ENCODE measurements around the gene TTLL13. TPM values are rescaled to one million over a fixed set of nuclear protein-coding genes. Genes with fewer than 3 reads are reported as not detected.
A peak's percentile ranks its signal among the peaks of the same experiment; 100 is the strongest.

Gene TTLL13
- total and polyA plus RNA-seq, 4 experiments from 2014 or later = 1.1 to 1.4 TPM; not detected in 2

GRCh38 chr15:90217671-90218394 lies 31.5 kb upstream of the TTLL13 start:
- Mint-ChIP-seq H3K36me3 (peaks cover 0 to 9% of the 10 kb centered on the region in 2 donors), H3K4me1 (peaks cover 9 to 23% (median 11%) of the 10 kb centered on the region in 4 donors), H3K9me3 (no peaks in the 10 kb centered on the region), H3K27ac (peak overlapping the region in 2 of 7 donors; percentile 30 to 73), H3K27me3 (no peaks in the 10 kb centered on the region), H3K4me3 (no peak overlapping the region)
- DNase-seq = no peak
- no peaks in the 10 kb centered on the region for H3K36me3 ChIP-seq (ENCODE audit: insufficient read depth, low read length)
- H3K27me3 ChIP-seq (ENCODE audit: insufficient read depth, low read length) = no peaks in the 10 kb centered on the region
- no peak overlapping the region for H3K4me3 ChIP-seq (ENCODE audit: low read length in 2 of 2)
- intact Hi-C loops (cut with micrococcal nuclease) = no loop called here
- ChIA-PET CTCF (ENCODE audit: partially characterized antibody) (interaction anchor here (0.6 to 3.3 kb wide), 7 partner anchors 11 to 472 kb away, joined by 3 to 14 read pairs (median 4); partner anchors contain the start of genes CIB1, GDPGP1 and SEMA4B), POLR2A (ENCODE audit: partially characterized antibody) (interaction anchor here (0.8 kb wide), 1 partner anchor 16 kb away, joined by 3 read pairs; the partner anchor contains the start of gene CIB1)
- H3K9me3 ChIP-seq (ENCODE audit: control insufficient read depth in 1 of 2, low read length in 2 of 2) = no peaks in the 10 kb centered on the region
- H3K4me1 ChIP-seq (ENCODE audit: insufficient read depth, low read length) = no peaks in the 10 kb centered on the region
- no peak overlapping the region for H3K27ac ChIP-seq (ENCODE audit: low read depth, low read length)

GRCh38 chr15:90219421-90220141 lies 29.8 kb upstream of the TTLL13 start:
- no peaks in the 10 kb centered on the region for H3K4me1 ChIP-seq (ENCODE audit: insufficient read depth, low read length)
- H3K27ac ChIP-seq (ENCODE audit: low read depth, low read length) = no peak overlapping the region
- peak in 4 of 5 donors; percentile 33 to 50 (median 43) for DNase-seq
- intact Hi-C loops (cut with micrococcal nuclease) = no loop called here
- ChIA-PET POLR2A (ENCODE audit: partially characterized antibody) (interaction anchor here (1.1 to 1.5 kb wide), 2 partner anchors 12 to 14 kb away, joined by 3 to 6 read pairs; partner anchors contain the start of genes CIB1 and GDPGP1), CTCF (ENCODE audit: partially characterized antibody) (interaction anchor here (0.7 to 3.8 kb wide), 10 partner anchors 11 to 148 kb away, joined by 3 to 15 read pairs (median 4); partner anchors contain the start of genes CIB1, GDPGP1 and SEMA4B)
- no peaks in the 10 kb centered on the region for H3K9me3 Mint-ChIP-seq
- H3K4me3 ChIP-seq (ENCODE audit: low read length in 2 of 2) = no peak overlapping the region
- H3K27me3 Mint-ChIP-seq = no peaks in the 10 kb centered on the region
- peaks cover 8% of the 10 kb centered on the region for H3K36me3 ChIP-seq (ENCODE audit: insufficient read depth, low read length)
- peaks cover 4 to 17% of the 10 kb centered on the region in 2 donors for H3K36me3 Mint-ChIP-seq
- H3K4me1 Mint-ChIP-seq = peaks cover 9 to 13% (median 11%) of the 10 kb centered on the region in 4 donors
- no peak overlapping the region for H3K27ac Mint-ChIP-seq
- H3K9me3 ChIP-seq (ENCODE audit: control insufficient read depth in 1 of 2, low read length in 2 of 2) = no peaks in the 10 kb centered on the region
- no peaks in the 10 kb centered on the region for H3K27me3 ChIP-seq (ENCODE audit: insufficient read depth, low read length)
- no peak overlapping the region for H3K4me3 Mint-ChIP-seq

GRCh38 chr15:90221246-90221900 lies 28.0 kb upstream of the TTLL13 start:
- Mint-ChIP-seq H3K4me1 (peaks cover 6 to 13% (median 8%) of the 10 kb centered on the region in 4 donors), H3K36me3 (peaks cover 8 to 21% of the 10 kb centered on the region in 2 donors), H3K4me3 (no peak overlapping the region), H3K27me3 (no peaks in the 10 kb centered on the region), H3K9me3 (no peaks in the 10 kb centered on the region), H3K27ac (no peak overlapping the region)
- ChIA-PET CTCF (ENCODE audit: partially characterized antibody) (interaction anchor here (0.8 to 3.8 kb wide), 17 partner anchors 11 to 98 kb away, joined by 3 to 22 read pairs (median 4); partner anchors contain the start of genes CIB1, GDPGP1, SEMA4B and TTLL13), POLR2A (ENCODE audit: partially characterized antibody) (interaction anchor here (0.9 to 2.6 kb wide), 3 partner anchors 10 to 20 kb away, joined by 3 to 10 read pairs (median 4); partner anchors contain the start of genes CIB1 and GDPGP1)
- no peak for DNase-seq
- no peaks in the 10 kb centered on the region for H3K9me3 ChIP-seq (ENCODE audit: control insufficient read depth in 1 of 2, low read length in 2 of 2)
- H3K27me3 ChIP-seq (ENCODE audit: insufficient read depth, low read length) = no peaks in the 10 kb centered on the region
- intact Hi-C loops (cut with micrococcal nuclease) = loop anchor here (1.0 kb wide), 1 partner anchor 10 kb away; no protein-coding TSS in a partner anchor
- H3K4me1 ChIP-seq (ENCODE audit: insufficient read depth, low read length) = no peaks in the 10 kb centered on the region
- no peak overlapping the region for H3K27ac ChIP-seq (ENCODE audit: low read depth, low read length)
- no peak overlapping the region for H3K4me3 ChIP-seq (ENCODE audit: low read length in 2 of 2)
- peaks cover 16% of the 10 kb centered on the region for H3K36me3 ChIP-seq (ENCODE audit: insufficient read depth, low read length)

GRCh38 chr15:90222547-90222946 lies 26.8 kb upstream of the TTLL13 start:
- H3K27ac Mint-ChIP-seq = no peak overlapping the region
- H3K27me3 ChIP-seq (ENCODE audit: insufficient read depth, low read length) = no peaks in the 10 kb centered on the region
- CTCF ChIA-PET (ENCODE audit: partially characterized antibody) = interaction anchor here (0.7 to 3.8 kb wide), 6 partner anchors 10 to 79 kb away, joined by 3 to 22 read pairs (median 5); partner anchors contain the start of genes CIB1, GDPGP1, SEMA4B and TTLL13
- peaks cover 8 to 21% of the 10 kb centered on the region in 2 donors for H3K36me3 Mint-ChIP-seq
- H3K27me3 Mint-ChIP-seq = no peaks in the 10 kb centered on the region
- H3K4me1 ChIP-seq (ENCODE audit: insufficient read depth, low read length) = no peaks in the 10 kb centered on the region
- H3K4me3 ChIP-seq (ENCODE audit: low read length in 2 of 2) = no peak overlapping the region
- no peak for DNase-seq
- no peak overlapping the region for H3K4me3 Mint-ChIP-seq
- peaks cover 6 to 13% (median 8%) of the 10 kb centered on the region in 4 donors for H3K4me1 Mint-ChIP-seq
- H3K36me3 ChIP-seq (ENCODE audit: insufficient read depth, low read length) = peaks cover 17% of the 10 kb centered on the region
- no peaks in the 10 kb centered on the region for H3K9me3 Mint-ChIP-seq
- intact Hi-C loops (cut with micrococcal nuclease) = no loop called here
- no peak overlapping the region for H3K27ac ChIP-seq (ENCODE audit: low read depth, low read length)
- H3K9me3 ChIP-seq (ENCODE audit: control insufficient read depth in 1 of 2, low read length in 2 of 2) = no peaks in the 10 kb centered on the region
- POLR2A ChIA-PET (ENCODE audit: partially characterized antibody) = interaction anchor here (2.6 kb wide), 1 partner anchor 11 kb away, joined by 10 read pairs; the partner anchor contains the start of genes CIB1 and GDPGP1

GRCh38 chr15:90223441-90224165 lies 25.8 kb upstream of the TTLL13 start:
- intact Hi-C loops (cut with micrococcal nuclease) = no loop called here
- H3K4me3 Mint-ChIP-seq = no peak overlapping the region
- Histone ChIP-seq H3K9me3 (ENCODE audit: control insufficient read depth in 1 of 2, low read length in 2 of 2) (no peaks in the 10 kb centered on the region), H3K36me3 (ENCODE audit: insufficient read depth, low read length) (peaks cover 28% of the 10 kb centered on the region), H3K4me3 (ENCODE audit: low read length in 2 of 2) (no peak overlapping the region), H3K27me3 (ENCODE audit: insufficient read depth, low read length) (no peaks in the 10 kb centered on the region), H3K27ac (ENCODE audit: low read depth, low read length) (no peak overlapping the region), H3K4me1 (ENCODE audit: insufficient read depth, low read length) (no peaks in the 10 kb centered on the region)
- ChIA-PET POLR2A (ENCODE audit: partially characterized antibody) (interaction anchor here (1.3 kb wide), 1 partner anchor 9 kb away, joined by 3 read pairs; no protein-coding TSS in a partner anchor), CTCF (ENCODE audit: partially characterized antibody) (interaction anchor here (0.7 kb wide), 1 partner anchor 61 kb away, joined by 3 read pairs; no protein-coding TSS in a partner anchor)
- H3K36me3 Mint-ChIP-seq = peaks cover 8 to 21% of the 10 kb centered on the region in 2 donors
- peaks cover 6 to 12% (median 7%) of the 10 kb centered on the region in 4 donors for H3K4me1 Mint-ChIP-seq
- H3K27ac Mint-ChIP-seq = peak overlapping the region in 1 of 7 donors; percentile 15
- DNase-seq = no peak
- no peaks in the 10 kb centered on the region for H3K27me3 Mint-ChIP-seq
- no peaks in the 10 kb centered on the region for H3K9me3 Mint-ChIP-seq

- H3K4me3 Mint-ChIP-seq = no peak overlapping the region
- no peak overlapping the region for H3K27ac Mint-ChIP-seq
- Histone ChIP-seq H3K9me3 (ENCODE audit: control insufficient read depth in 1 of 2, low read length in 2 of 2) (no peaks in the 10 kb centered on the region), H3K4me3 (ENCODE audit: low read length in 2 of 2) (no peak overlapping the region), H3K27ac (ENCODE audit: low read depth, low read length) (no peak overlapping the region), H3K27me3 (ENCODE audit: insufficient read depth, low read length) (no peaks in the 10 kb centered on the region), H3K36me3 (ENCODE audit: insufficient read depth, low read length) (peaks cover 41% of the 10 kb centered on the region), H3K4me1 (ENCODE audit: insufficient read depth, low read length) (peaks cover 12% of the 10 kb centered on the region)
- intact Hi-C loops (cut with micrococcal nuclease) = no loop called here
- H3K9me3 Mint-ChIP-seq = peaks cover 0 to 2% (median 0%) of the 10 kb centered on the region in 8 donors
- ChIA-PET CTCF (ENCODE audit: partially characterized antibody) (no interaction called here), POLR2A (ENCODE audit: partially characterized antibody) (interaction anchor here (1.3 kb wide), 1 partner anchor 23 kb away, joined by 3 read pairs; no protein-coding TSS in a partner anchor)
- no peaks in the 10 kb centered on the region for H3K27me3 Mint-ChIP-seq
- H3K4me1 Mint-ChIP-seq = peaks cover 4 to 18% (median 12%) of the 10 kb centered on the region in 4 donors
- DNase-seq = no peak
- H3K36me3 Mint-ChIP-seq = peaks cover 20 to 31% of the 10 kb centered on the region in 2 donors
Measured at GRCh38 chr15:90225047-90225446, 24.3 kb upstream of the TTLL13 start.
